Body of pancreas (tissue), 4 donors: ENCODE measurements around the gene PLCG2. TPM values are rescaled to one million over a fixed set of nuclear protein-coding genes. Genes with fewer than 3 reads are reported as not detected.

Experiments used
- ATAC-seq: fragments of 150-250 bp; one replicate; pipeline ENCODE4 v1.9.1; 2016
- DNase-seq, 4 donors: peaks; one replicate each; pipeline ENCODE4 v3.0.0-alpha.2; 2019
- H3K27ac ChIP-seq, 4 donors: fragments of 200-600 bp; sonication (generic); 1 replicate in 3 of 4; 2 replicates in 1 of 4; pipeline versions ENCODE4 v1.5.1 to v1.6.1; 2016 to 2019; ENCODE audit warnings: mild to moderate bottlenecking in 1 of 4, mixed read lengths in 1 of 4, moderate library complexity in 1 of 4
- H3K27me3 ChIP-seq, 2 donors: fragments of 200-600 bp; sonication (generic); one replicate each; pipeline ENCODE4 v1.6.0; 2016; ENCODE audit warnings: mild to moderate bottlenecking in 1 of 2
- H3K36me3 ChIP-seq, 2 donors: fragments of 200-600 bp; sonication (generic); replicated peaks in 1 of 2; 2 replicates each; pipeline ENCODE4 v1.5.1; 2016; ENCODE audit warnings: low read depth in 2 of 2; ENCODE audit not compliant: insufficient read depth in 1 of 2
- H3K4me1 ChIP-seq: fragments of 200-600 bp; sonication (generic); one replicate; pipeline ENCODE4 v1.6.0; 2016
- H3K4me3 ChIP-seq, 2 donors: fragments of 200-600 bp; sonication (generic); 1 replicate in 1 of 2; 2 replicates in 1 of 2; pipeline ENCODE4 v1.5.1; 2016 to 2019
- H3K9me3 ChIP-seq, 3 donors: fragments of 200-600 bp; sonication (generic); 1 replicate in 2 of 3; 2 replicates in 1 of 3; pipeline ENCODE4 v1.5.1; 2016
- POLR2A ChIP-seq, 3 donors: fragments of 450-650 bp; IDR thresholded peaks; one replicate each; pipeline ENCODE4 v1.6.1; 2016; ENCODE audit warnings: antibody characterized with exemption in 3 of 3, mild to moderate bottlenecking in 2 of 3
- WGBS, 2 donors: methylation state at CpG; one replicate each; pipeline ENCODE4 v1.1.5; 2017; 5-methylcytosine and 5-hydroxymethylcytosine counted together
- intact Hi-C: fragments of 100-400 bp; cut with DNase I; formaldehyde crosslinking; loops from one replicate; pipeline ENCODE4 v1.15.1; 2023
- total RNA-seq, 2 donors: library from RNA; depleted of rRNA; stranded (reverse); fragments of >200 nt; gene quantifications; one replicate each; pipeline ENCODE4 v1.1.0, GENCODE V29; 2016
- TF ChIP-seq, protein P1 (sequence below), 7 experiments: fragments of 450-650 bp in 4 of 7; fragments of 200-600 bp in 3 of 7; sonication (generic) in 3 of 7; IDR thresholded peaks; one replicate each; pipeline ENCODE4 v1.5.1; 2016 to 2019; ENCODE audit warnings: antibody characterized with exemption in 7 of 7

PLCG2 gene
- total RNA-seq, 2 donors from 2014 or later = 6.7 to 9.6 TPM

- no peak overlapping the region for H3K4me3 ChIP-seq
- no peaks in the 10 kb centered on the region for H3K36me3 ChIP-seq
Measured at GRCh38 chr16:81752225-81752875, 26.7 kb upstream of the PLCG2 start.

DNA sequence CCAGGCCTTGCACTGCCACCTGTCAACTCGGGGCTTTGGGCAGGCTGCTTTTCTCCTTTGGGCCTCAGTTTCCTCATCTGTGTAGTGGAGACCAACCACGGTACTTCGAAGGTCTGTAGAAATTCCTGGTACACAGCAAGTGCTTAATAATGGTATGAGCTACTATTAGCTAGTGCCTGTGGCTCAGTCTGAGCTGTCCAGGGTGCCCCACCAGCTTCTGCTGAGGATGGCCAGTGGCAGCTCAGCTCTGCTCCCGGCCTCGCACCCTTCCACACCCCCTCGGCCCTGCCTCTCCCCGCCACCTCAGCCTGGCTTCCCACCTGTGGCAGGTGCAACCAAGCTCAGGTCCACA lies 26.2 kb upstream of the PLCG2 start:
- TF ChIP-seq POLR2A (IDR thresholded peaks at IDR 0.05) = no peak
- TF ChIP-seq, protein P1, sequence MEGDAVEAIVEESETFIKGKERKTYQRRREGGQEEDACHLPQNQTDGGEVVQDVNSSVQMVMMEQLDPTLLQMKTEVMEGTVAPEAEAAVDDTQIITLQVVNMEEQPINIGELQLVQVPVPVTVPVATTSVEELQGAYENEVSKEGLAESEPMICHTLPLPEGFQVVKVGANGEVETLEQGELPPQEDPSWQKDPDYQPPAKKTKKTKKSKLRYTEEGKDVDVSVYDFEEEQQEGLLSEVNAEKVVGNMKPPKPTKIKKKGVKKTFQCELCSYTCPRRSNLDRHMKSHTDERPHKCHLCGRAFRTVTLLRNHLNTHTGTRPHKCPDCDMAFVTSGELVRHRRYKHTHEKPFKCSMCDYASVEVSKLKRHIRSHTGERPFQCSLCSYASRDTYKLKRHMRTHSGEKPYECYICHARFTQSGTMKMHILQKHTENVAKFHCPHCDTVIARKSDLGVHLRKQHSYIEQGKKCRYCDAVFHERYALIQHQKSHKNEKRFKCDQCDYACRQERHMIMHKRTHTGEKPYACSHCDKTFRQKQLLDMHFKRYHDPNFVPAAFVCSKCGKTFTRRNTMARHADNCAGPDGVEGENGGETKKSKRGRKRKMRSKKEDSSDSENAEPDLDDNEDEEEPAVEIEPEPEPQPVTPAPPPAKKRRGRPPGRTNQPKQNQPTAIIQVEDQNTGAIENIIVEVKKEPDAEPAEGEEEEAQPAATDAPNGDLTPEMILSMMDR (IDR thresholded peaks at IDR 0.05) = no peak
- WGBS, 2 donors = 88 to 90% methylated on average over 4 to 7 of the region's 7 CpGs
- intact Hi-C loops = no loop called here
- no peaks in the 10 kb centered on the region for H3K27me3 ChIP-seq
- H3K9me3 ChIP-seq = no peaks in the 10 kb centered on the region
- no peaks in the 10 kb centered on the region for H3K4me1 ChIP-seq
- ATAC-seq (no peak), DNase-seq (no peak)
- H3K27ac ChIP-seq = peak overlapping the region in 2 of 4 donors; percentile 26 to 30
- no peaks in the 10 kb centered on the region for H3K36me3 ChIP-seq
- H3K4me3 ChIP-seq = no peak overlapping the region

More at GRCh38 chr16:81752225-81752875, 26.7 kb upstream of the PLCG2 start:
- intact Hi-C loops = no loop called here
- TF ChIP-seq, protein P1 (IDR thresholded peaks at IDR 0.05) = no peak
- no peak for TF ChIP-seq POLR2A (IDR thresholded peaks at IDR 0.05)
- peak in 2 of 4 donors; percentile 20 to 68 for DNase-seq
- Histone ChIP-seq H3K9me3 (no peaks in the 10 kb centered on the region), H3K4me1 (no peaks in the 10 kb centered on the region), H3K27ac (peak overlapping the region in 2 of 4 donors; percentile 26 to 30), H3K27me3 (no peaks in the 10 kb centered on the region)
- 64 to 74% methylated on average over 5 to 13 of the region's 13 CpGs for WGBS, 2 donors
- no peak for ATAC-seq

- H3K4me1 ChIP-seq = no peaks in the 10 kb centered on the region
- H3K27me3 ChIP-seq = no peaks in the 10 kb centered on the region
- 73 to 91% methylated on average over 1 of the region's 1 CpG for WGBS, 2 donors
- intact Hi-C loops = no loop called here
- H3K36me3 ChIP-seq = no peaks in the 10 kb centered on the region
- H3K27ac ChIP-seq = no peak overlapping the region
- no peak overlapping the region for H3K4me3 ChIP-seq
- no peak for TF ChIP-seq POLR2A (IDR thresholded peaks at IDR 0.05)
- TF ChIP-seq, protein P1 (IDR thresholded peaks at IDR 0.05) = no peak
- ATAC-seq (no peak), DNase-seq (no peak)
- H3K9me3 ChIP-seq = no peaks in the 10 kb centered on the region
Measured at GRCh38 chr16:81754858-81755257, 24.2 kb upstream of the PLCG2 start.

- no peak for DNase-seq
- Histone ChIP-seq H3K9me3 (no peaks in the 10 kb centered on the region), H3K4me3 (no peak overlapping the region), H3K4me1 (no peaks in the 10 kb centered on the region), H3K27me3 (no peaks in the 10 kb centered on the region), H3K27ac (peak overlapping the region in 1 of 4 donors; percentile 24), H3K36me3 (no peaks in the 10 kb centered on the region)
- 71 to 80% methylated on average over 13 of the region's 13 CpGs for WGBS, 2 donors
- no peak for TF ChIP-seq POLR2A (IDR thresholded peaks at IDR 0.05)
- TF ChIP-seq, protein P1 (IDR thresholded peaks at IDR 0.05) = no peak
- intact Hi-C loops = no loop called here
- ATAC-seq = peak; percentile 21
Measured at GRCh38 chr16:81755915-81756614, 23.0 kb upstream of the PLCG2 start.
